H4 (cell line): ENCODE results near the gene KRT17. TPM values are rescaled to one million over a fixed set of nuclear protein-coding genes. Genes with fewer than 3 reads are reported as not detected.
"Not testable (repeated sequence)": the region's sequence is repeated elsewhere in the genome, so short reads cannot be mapped to it uniquely, and the experiment has no call there.

Experiments
- DNase-seq: peaks from one replicate; pipeline ENCODE4 v3.0.0-alpha.2; 2015; ENCODE audit warnings: low spot score
- total RNA-seq: library from RNA; depleted of rRNA; stranded (reverse); fragments of >200 nt; shearing (Covaris generic); gene quantifications from 2 replicates; pipeline ENCODE4 v1.2.3, GENCODE V29; 2014

The KRT17 gene
- total RNA-seq, 1 experiment from 2014 or later, result 81.4 TPM

DNA sequence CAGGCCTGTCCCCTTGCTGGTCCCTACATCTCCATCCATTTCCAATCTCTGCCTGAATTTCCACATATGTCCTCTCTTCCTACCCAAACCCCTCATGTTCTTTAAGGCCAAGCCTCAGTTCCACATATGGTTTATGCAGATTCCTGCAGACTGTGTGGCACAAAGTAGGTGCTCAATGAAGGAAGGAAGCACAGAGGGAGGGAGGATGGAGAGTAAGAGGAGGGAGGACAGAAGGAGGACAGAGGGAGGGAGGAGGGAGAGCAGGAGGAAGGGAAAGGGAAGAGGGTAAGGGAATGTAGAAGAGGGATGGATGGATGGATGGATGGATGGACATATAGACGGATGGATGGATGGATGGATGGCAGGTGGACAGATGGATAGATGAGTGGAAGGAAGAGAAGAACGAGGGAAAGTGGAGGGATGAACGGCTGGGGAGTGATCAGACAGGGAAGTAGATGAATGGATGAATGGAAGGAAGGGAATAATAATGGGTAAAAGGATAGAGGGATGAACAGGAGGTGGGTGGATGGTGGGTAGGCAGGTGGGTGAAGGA lies 29.9 kb downstream of the KRT17 start:
- no peak for DNase-seq

GRCh38 chr17:41593306-41593981 lies 30.9 kb downstream of the KRT17 start:
- no peak for DNase-seq

GRCh38 chr17:41592601-41593305 lies 31.6 kb downstream of the KRT17 start:
- no peak for DNase-seq

DNA sequence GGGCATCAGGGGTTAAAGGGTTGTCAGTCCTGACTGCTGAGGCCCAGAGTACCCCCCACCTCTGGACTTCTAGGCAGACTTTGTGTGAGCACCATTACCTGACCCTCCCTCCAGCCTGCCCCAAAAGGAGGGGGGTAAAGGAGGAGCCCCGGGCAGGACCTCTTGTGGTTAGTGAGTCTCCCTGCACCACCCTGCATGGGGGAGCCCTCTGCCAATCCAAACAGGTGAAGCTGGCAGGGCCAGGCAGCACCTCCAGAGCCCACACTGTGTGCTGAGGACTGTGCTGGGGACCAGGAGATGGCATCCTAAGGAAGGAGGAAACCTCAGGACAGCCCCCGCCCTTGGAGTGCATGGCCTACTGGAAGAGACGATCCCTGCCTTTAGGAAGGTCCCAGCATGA lies 35.1 kb downstream of the KRT17 start:
- DNase-seq, result no peak

- DNase-seq, result no peak
These were observed 36.1 kb downstream of the KRT17 start for GRCh38 chr17:41588126-41588810.

- no peak for DNase-seq
These were observed 37.4 kb downstream of the KRT17 start, which contains the start of gene KRT14 for GRCh38 chr17:41586863-41587495. TSS of gene KRT14 (minus strand) at chr17:41586895. CDS start at chr17:41586834, 61 bp downstream.

DNA sequence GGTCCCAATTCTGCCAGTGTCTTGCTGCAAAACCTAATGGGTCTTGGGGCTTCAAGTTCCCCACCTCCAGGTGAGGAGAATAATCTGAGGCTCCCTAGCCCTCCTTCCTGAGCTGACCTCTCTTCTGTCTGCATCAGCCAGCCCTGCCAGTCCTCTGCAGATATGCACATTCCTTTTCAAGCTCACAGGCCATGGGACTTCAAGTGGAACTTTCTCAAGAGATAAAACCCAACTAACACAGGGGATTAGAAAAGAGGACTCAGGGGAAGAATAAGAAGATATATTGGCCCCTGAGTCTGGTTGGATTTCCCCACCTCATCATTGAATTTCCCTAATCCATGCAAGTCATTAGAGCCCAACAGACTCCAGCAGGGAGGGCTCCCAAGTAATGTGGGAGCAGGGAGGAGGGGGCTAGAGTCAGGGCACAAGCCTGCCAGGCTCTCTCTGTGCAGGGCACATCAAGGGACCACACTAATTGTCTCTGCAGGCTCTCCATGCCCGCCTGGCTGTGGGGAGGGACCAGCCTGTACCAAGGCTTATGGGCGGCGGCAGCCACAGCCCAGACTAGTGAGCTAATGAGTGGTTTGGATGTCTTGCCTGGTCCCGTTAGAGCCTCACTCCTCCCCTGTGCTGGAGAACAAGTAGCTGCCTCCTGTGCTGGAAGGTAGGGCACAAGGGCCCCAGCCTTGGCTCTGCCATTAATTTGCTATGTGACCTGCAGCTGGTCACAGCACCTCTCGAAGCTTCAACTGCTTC lies 38.9 kb downstream of the KRT17 start:
- no peak for DNase-seq

DNA sequence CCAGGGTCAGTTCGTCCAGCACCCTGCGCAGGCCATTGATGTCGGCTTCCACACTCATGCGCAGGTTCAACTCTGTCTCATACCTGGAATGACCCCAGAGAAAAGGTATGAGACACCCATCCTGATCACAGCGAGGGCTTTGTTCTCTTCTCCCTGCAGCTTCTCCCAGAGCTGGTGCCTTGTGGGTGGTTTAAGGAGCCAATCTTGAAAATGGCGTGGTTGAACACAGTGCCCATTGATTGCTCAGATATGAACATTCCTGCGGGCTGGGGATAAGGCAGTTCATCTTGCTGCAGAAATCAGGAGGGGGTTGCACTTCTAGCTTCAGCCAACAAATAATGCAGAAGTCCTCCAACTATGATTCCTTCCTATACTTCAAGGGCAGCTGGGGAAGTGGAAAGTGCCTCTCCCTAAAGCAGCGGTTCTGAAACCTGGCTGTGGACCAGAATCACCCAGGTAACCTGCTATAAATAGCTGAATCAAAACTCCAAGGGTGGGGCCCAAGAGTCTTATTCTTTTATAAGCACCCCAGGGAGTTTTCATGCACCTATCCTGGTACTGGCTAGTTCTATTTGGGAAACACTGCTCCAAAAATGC lies 39.9 kb downstream of the KRT17 start:
- not testable (repeated sequence) for DNase-seq

- no peak for DNase-seq
These were observed 40.9 kb downstream of the KRT17 start for GRCh38 chr17:41583137-41584127.

- not testable (repeated sequence) for DNase-seq
These were observed 42.1 kb downstream of the KRT17 start for GRCh38 chr17:41582061-41582968.

GRCh38 chr17:41581366-41582060 lies 42.9 kb downstream of the KRT17 start:
- no peak for DNase-seq

- no peak for DNase-seq
These were observed 43.5 kb downstream of the KRT17 start for GRCh38 chr17:41580687-41581365.

DNA sequence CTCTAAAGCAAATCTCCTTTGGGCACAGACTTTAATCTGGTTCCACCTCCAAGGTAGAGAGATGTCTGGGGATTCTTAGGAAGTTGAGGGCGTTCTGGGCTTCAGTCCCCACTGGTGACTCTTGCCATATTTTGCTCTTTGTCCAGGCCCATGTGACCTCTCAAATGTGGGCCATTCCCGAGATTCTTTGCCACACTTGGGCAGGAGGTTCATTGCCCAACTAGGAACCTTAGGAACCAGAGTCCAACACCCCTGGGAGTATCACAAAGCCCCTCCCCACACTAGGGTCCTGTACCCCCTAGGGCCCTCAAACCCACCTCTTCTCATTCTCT lies 44.2 kb downstream of the KRT17 start:
- DNase-seq, result no peak

DNA sequence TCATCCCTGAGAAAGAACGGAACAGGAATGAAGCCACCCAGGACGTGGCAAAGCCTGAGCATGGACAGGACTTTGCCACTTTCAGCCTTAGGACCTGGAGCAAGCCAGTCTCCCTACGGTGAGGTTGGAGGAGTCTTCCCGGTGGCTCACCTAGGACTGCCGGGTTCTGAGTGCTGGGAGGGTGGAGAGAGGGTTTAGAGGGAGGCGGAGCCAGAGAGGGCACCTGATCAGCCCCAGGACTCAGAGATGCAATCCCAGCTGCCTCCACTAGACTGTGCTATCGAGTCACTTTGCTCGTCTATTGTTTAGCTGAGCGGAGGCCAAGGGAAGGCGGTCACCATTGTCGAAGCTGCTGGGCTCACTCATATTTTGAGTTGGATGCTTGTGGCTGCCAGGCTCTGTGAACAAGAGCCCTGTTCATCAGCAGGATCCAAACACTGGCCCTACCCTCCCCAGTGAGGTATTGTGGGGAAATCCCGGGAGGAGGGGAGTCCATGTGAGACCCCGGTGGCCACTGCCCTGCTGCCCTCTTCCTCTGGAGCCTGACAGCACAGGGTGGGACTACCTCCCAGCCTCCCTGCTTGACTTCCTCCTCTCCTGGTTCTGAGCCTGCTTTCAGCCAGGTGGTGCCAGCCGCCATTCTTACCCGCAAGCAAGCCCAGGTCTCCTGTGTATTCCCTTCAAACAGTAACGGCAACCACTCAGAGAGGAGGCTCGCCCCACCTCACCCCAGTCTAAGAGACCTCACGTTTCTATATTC lies 44.7 kb downstream of the KRT17 start:
- DNase-seq, result peak; percentile 87

GRCh38 chr17:41578971-41579370 lies 45.4 kb downstream of the KRT17 start:
- no peak for DNase-seq

DNA sequence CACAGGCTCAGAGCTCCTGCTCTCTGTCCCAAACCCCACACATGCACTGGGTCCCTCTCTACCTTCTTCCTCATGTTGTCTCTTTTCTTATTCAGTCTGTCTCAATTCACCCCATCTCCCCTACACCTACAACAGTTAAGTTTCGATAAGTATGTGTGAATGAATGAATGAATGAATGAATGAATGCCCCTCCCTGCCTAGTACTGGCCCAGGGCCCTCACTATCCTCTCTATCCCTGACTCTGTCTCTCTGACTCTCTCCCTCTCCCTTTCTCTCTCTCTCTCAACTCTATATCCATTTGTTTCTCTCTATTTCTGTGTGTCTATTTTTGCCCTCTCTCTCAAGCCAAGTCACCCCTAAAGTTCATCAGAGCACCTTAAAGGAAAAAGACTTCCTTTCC lies 45.8 kb downstream of the KRT17 start:
- DNase-seq, result no peak

DNA sequence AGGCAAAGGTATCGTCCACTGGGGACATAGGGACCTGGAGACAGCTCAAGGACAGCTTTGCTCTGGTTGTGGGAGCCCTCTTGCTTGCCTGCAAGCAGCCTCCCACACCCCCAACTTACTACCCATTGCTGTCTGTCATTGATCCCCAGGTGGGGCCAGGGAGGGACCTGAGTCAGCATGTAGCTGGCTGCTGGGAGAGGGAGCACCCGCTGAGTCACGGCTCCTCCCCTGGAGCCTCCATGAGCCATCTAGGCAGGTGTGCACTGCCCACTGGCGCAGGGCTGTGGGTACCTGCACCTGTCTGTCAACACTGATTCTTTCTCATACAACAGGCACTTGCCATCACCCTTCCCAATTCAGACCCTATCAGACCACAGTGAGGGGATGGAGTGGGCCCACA lies 47.6 kb downstream of the KRT17 start:
- DNase-seq, result not testable (repeated sequence)
